Measurements from ENCODE around the gene BIRC3. TPM values are rescaled to one million over a fixed set of nuclear protein-coding genes. Genes with fewer than 3 reads are reported as not detected.

BIRC3 gene
- total RNA-seq, result under 0.01 and 0.81 TPM in 2 replicates

DNA sequence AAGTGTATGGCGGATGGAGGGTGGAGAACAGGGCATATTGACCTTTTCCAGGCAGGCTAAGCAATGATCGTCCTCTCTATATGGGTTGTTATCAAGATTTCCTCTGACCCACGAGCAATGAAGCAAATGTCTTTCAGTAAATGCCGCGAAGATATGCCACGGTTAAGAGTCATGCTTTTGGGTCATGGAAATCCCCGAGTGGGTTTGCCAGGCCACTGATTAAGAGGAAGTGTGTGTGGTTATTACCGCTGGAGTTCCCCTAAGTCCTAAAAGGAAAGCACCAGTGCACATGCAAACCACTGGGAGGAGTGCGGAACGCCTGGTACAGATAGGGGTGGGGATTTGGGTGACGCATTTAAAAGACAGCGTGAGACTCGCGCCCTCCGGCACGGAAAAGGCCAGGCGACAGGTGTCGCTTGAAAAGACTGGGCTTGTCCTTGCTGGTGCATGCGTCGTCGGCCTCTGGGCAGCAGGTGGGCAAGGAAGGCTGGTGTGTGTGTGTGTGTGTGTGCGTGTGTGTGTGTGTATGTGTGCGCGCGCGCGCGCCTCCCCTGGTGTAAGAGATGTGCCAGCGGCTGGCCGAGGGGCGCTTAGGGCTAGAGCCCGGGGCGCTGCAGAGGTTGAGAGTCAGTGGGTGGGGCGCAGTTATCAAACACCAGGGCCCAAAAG lies at the start of gene BIRC3:
TSS of gene BIRC3 (plus strand) at position 386 of the 669 bp plus-strand sequence. CDS start 7,026 bp downstream, outside the sequence.

DNA sequence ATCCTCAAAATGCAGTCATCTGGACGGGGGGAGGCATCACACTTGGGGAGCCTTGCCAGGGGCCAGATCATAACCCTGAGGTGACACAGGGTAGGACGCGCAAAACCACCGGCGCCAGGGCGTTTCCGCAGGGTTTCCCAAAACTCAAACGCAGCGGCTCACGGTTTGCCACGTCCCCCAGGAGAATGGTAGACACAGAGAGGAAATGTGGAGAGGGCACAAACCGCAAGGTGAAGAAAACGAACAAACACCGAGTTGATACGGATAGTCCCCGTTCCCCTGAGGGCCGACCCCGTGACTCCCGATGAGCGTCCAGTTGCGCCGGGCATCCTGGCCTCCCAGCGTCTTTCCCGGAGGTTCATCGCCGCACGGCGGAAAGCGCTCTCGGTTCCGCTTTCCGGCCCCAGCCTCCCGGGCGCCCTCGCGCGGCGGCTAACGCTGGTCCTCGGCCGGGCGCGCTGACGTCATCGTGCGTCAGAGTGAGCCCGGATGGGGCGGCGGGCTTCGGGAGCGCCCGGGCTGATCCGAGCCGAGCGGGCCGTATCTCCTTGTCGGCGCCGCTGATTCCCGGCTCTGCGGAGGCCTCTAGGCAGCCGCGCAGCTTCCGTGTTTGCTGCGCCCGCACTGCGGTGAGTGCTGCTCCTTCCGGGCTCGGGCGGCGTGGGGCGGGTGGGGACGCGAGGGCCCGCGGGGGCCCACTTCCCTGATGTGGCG lies 29.6 kb downstream of the BIRC3 start, which contains the start of gene BIRC2:
TSS of gene BIRC2 (plus strand) at position 467 of the 714 bp plus-strand sequence. CDS start 2,641 bp downstream, outside the sequence.

Other genes with a start within 250 kb of the BIRC3 start
- gene YAP1, start 207.0 kb upstream of the BIRC3 start, total RNA-seq, result 87.2 and 96.6 TPM in 2 replicates
- 27.4 and 44.7 TPM in 2 replicates for gene BIRC2, start 29.7 kb downstream of the BIRC3 start, total RNA-seq
- 108 and 131 TPM in 2 replicates for gene TMEM123, start 135.3 kb downstream of the BIRC3 start, total RNA-seq
- gene MMP7, start 213.3 kb downstream of the BIRC3 start, total RNA-seq, result not detected in 2 replicates